Activated naive CD4-positive, alpha-beta T cell treated with anti-CD3 and anti-CD28 coated beads, Interleukin-2, amount 10 ng/mL, durations not matched to agents 7 days and 5 days (primary cell): ENCODE measurements around the gene RUNX2.
"Not testable (repeated sequence)": the region's sequence is repeated elsewhere in the genome, so short reads cannot be mapped to it uniquely, and the experiment has no call there.

ENCODE experiments used
- CTCF ChIA-PET: fragments of 350-600 bp; sonication (Branson Sonifier 250); formaldehyde crosslinking; loops from one replicate; lab custom pipeline; 2021; ENCODE audit warnings: antibody characterized with exemption; lab: Charles Lee
- DNase-seq: peaks from one replicate; pipeline ENCODE4 v3.0.0-alpha.2; 2020
- H3K27ac Mint-ChIP-seq: one replicate; pipeline ENCODE4 v1.8.0; 2021; ENCODE audit warnings: mild to moderate bottlenecking, moderate library complexity, mixed read lengths
- H3K27me3 Mint-ChIP-seq: one replicate; pipeline ENCODE4 v1.8.0; 2021; ENCODE audit warnings: mild to moderate bottlenecking, mixed read lengths
- H3K36me3 Mint-ChIP-seq: one replicate; pipeline ENCODE4 v1.8.0; 2021; ENCODE audit warnings: mixed read lengths
- H3K4me1 Mint-ChIP-seq: one replicate; pipeline ENCODE4 v1.8.0; 2021; ENCODE audit warnings: mixed read lengths
- H3K4me3 Mint-ChIP-seq: one replicate; pipeline ENCODE4 v1.8.0; 2021; ENCODE audit warnings: mild to moderate bottlenecking, moderate library complexity, mixed read lengths
- H3K9me3 Mint-ChIP-seq: one replicate; pipeline ENCODE4 v1.8.0; 2021; ENCODE audit warnings: mixed read lengths

The RUNX2 gene

DNA sequence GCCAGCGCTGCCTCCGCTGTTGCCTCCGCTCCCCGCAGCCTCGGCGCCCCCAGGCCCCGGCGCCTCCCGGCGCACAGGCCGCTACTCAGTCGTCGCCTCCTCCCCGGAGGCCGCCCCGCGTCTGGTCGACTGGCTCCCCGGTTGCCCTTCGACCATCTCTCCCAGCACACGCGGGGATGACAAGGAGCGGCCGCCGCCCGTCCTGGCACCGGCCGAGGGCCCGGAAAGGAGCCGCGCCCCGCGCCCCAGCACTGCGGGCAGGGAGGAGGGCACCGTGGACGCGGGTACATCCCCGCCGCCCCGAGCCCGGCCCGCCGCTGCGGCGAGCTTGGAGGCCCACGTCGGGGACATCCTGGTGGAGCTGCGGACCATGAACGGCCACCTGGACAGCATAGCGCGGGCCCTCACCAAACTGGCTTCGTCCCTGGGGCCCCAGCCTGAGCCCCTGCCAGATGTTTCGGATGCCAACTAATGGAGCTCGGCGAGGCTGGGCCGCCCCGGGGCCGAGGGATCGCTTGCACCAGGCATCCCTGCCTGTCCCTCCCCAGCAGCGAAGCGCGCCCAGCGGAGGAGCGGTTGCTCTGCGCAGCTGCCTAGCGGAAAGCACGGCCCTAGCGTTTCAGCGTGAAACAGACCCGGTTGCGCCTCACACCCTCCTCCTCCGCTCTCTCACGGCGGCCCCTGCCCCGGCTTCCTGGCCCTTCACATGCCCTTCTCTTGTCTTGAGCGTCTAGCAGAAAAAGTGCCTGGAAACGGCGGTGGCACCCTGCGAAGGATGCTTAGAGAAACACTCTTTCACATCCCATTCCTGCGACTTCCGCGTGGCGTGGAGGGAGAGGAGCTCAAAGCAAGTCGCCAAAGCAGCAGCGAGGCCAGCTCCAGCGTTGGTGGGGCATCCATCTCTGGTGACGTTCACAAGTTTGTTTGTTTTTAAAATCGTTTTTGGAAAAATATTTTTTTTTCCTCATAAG lies 335.4 kb downstream of the RUNX2 start:
- H3K9me3 Mint-ChIP-seq = no peaks in the 10 kb centered on the region
- no peaks in the 10 kb centered on the region for H3K36me3 Mint-ChIP-seq
- CTCF ChIA-PET = interaction anchor here (0.6 to 1.4 kb wide), 3 partner anchors 9 to 48 kb away, joined by 3 to 4 read pairs (median 3); no protein-coding TSS in a partner anchor
- H3K4me1 Mint-ChIP-seq = peaks cover 58% of the 10 kb centered on the region
- peak; percentile 68 for DNase-seq
- peak overlapping the region; percentile 44 for H3K4me3 Mint-ChIP-seq
- no peak overlapping the region for H3K27ac Mint-ChIP-seq
- H3K27me3 Mint-ChIP-seq = peaks cover 52% of the 10 kb centered on the region

DNA sequence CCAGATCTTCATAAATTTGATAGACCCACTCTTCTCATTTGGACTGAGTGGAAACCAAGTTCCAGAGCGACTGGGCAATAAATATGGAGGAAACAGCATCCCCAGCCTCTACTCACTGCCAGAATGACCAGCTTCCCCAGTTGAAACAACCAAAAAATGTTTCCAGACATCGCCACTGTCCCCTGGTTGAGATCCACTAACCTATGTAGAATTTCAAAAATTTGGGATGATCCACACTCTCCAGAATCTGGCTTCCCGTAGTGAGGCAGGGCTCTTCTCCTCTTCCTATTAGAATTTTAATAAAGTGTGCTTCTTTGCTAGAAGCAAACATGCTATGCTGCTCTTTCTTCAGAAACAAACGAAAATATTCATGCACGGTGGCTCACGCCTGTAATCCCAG lies 336.6 kb downstream of the RUNX2 start:
- no peak for DNase-seq
- peaks cover 1% of the 10 kb centered on the region for H3K9me3 Mint-ChIP-seq
- peaks cover 47% of the 10 kb centered on the region for H3K4me1 Mint-ChIP-seq
- peak overlapping the region; percentile 17 for H3K27ac Mint-ChIP-seq
- H3K36me3 Mint-ChIP-seq = no peaks in the 10 kb centered on the region
- peaks cover 48% of the 10 kb centered on the region for H3K27me3 Mint-ChIP-seq
- CTCF ChIA-PET = interaction anchor here (1.4 kb wide), 1 partner anchor 10 kb away, joined by 4 read pairs; no protein-coding TSS in a partner anchor
- no peak overlapping the region for H3K4me3 Mint-ChIP-seq

DNA sequence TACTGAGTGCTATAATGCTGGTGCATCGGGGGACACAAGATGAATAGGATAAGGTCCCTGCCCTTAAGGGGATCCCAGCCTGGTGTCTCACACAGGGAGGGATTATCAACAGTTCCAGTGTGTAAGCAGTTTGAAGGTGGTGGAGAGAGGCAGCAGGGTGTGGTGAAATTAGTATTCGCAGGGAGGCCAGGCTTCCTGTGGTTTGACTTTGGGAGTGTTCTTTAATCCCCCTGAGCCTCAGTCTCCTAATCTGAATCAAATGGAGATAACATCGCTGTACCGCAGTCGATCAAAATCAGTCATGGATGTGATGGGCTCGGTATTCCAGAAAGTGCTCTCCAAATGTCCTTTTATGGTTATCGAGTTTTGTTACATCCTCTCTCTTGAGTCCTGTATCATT lies 337.7 kb downstream of the RUNX2 start:
- DNase-seq = no peak
- no peak overlapping the region for H3K27ac Mint-ChIP-seq
- peaks cover 48% of the 10 kb centered on the region for H3K27me3 Mint-ChIP-seq
- H3K4me3 Mint-ChIP-seq = no peak overlapping the region
- H3K4me1 Mint-ChIP-seq = peaks cover 47% of the 10 kb centered on the region
- H3K36me3 Mint-ChIP-seq = no peaks in the 10 kb centered on the region
- CTCF ChIA-PET = no interaction called here
- H3K9me3 Mint-ChIP-seq = peaks cover 1% of the 10 kb centered on the region

DNA sequence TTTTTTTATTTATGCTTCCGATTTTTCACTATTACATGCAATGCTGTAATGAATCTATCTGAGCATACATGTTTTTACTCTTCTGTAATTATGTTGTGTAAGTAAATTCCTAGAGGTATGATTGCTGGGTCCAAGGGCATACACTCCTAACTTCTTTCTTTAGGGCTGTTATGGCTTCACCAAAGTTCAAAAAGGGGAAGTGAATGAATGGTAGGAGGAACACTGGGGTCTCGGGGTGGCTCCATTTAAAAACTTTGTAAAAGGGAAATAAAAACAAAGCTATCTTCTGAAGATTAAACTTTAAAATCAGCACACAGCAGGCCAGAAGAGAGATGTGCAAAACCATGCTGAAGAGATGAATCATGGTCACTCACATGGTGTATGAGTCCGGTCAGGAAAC lies 338.7 kb downstream of the RUNX2 start:
- CTCF ChIA-PET = no interaction called here
- Mint-ChIP-seq H3K4me1 (peaks cover 40% of the 10 kb centered on the region), H3K9me3 (peaks cover 1% of the 10 kb centered on the region), H3K27me3 (peaks cover 42% of the 10 kb centered on the region), H3K27ac (no peak overlapping the region), H3K36me3 (no peaks in the 10 kb centered on the region), H3K4me3 (no peak overlapping the region)
- DNase-seq = no peak

DNA sequence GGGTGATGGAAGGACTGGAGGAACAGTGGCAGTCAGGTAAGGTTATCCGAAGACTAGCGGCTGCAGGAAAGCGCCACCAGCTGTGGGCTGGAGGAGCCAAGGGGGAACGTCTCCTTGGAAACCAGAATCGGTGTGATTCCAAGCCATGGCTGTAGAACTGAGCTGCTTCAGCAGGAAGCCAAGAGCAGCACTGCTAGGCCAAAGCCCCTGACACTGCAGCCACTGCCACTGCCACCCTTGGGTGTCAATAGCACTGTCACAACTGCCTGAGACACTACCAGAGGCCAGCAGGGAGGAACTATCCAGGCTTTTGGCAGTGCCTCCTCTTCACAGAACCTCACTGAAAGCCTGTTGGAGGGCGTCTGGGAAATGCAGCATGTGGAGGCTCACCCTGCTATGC lies 339.2 kb downstream of the RUNX2 start:
- peaks cover 37% of the 10 kb centered on the region for H3K27me3 Mint-ChIP-seq
- no peaks in the 10 kb centered on the region for H3K36me3 Mint-ChIP-seq
- peaks cover 1% of the 10 kb centered on the region for H3K9me3 Mint-ChIP-seq
- DNase-seq = no peak
- no peak overlapping the region for H3K27ac Mint-ChIP-seq
- H3K4me1 Mint-ChIP-seq = peaks cover 40% of the 10 kb centered on the region
- H3K4me3 Mint-ChIP-seq = no peak overlapping the region
- CTCF ChIA-PET = no interaction called here

DNA sequence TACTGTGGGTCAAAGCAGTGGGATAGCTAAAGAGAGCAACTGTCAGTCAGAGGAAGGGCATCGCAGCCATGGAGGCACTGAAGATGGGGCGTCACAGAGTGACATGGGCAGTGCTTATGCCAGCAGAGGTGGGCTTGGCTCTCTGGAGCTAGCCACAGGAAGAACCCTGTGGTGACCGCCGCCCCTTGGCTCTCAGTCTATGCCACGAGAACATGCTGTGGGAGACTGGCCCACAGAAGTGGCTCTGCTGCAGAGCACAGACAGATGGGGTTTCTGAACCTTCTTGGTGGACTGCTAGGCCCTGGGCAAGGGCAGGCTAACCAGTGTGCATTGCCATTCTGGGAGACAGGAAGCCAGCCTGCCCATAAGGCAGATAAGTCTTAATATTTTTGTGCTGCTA lies 339.6 kb downstream of the RUNX2 start:
- Mint-ChIP-seq H3K4me3 (no peak overlapping the region), H3K27ac (no peak overlapping the region), H3K36me3 (no peaks in the 10 kb centered on the region), H3K9me3 (peaks cover 1% of the 10 kb centered on the region), H3K27me3 (peaks cover 33% of the 10 kb centered on the region), H3K4me1 (peaks cover 40% of the 10 kb centered on the region)
- DNase-seq = no peak
- CTCF ChIA-PET = no interaction called here

DNA sequence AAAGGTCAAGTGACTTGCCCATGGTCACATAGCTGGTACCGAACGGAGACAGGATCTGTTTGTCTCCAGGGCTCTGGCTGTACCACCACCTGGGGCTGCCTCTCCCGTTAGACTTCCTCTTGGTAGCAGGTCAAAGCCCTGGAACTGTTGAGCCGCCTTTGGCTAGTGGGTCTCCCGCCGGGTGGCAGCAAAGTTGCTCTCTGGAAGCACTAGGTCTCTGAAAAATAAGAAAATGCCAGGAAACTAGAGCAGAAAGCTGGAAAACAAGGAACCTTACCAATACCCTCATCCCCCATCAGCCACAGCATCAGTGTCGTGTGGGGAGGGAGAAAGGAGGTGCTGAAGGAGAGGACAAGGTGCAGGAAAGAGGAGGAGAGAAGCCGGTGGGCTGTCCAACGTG lies 340.6 kb downstream of the RUNX2 start:
- no peak for DNase-seq
- CTCF ChIA-PET = no interaction called here
- no peaks in the 10 kb centered on the region for H3K36me3 Mint-ChIP-seq
- peaks cover 3% of the 10 kb centered on the region for H3K9me3 Mint-ChIP-seq
- no peak overlapping the region for H3K4me3 Mint-ChIP-seq
- H3K27me3 Mint-ChIP-seq = peaks cover 25% of the 10 kb centered on the region
- no peak overlapping the region for H3K27ac Mint-ChIP-seq
- H3K4me1 Mint-ChIP-seq = peaks cover 37% of the 10 kb centered on the region

DNA sequence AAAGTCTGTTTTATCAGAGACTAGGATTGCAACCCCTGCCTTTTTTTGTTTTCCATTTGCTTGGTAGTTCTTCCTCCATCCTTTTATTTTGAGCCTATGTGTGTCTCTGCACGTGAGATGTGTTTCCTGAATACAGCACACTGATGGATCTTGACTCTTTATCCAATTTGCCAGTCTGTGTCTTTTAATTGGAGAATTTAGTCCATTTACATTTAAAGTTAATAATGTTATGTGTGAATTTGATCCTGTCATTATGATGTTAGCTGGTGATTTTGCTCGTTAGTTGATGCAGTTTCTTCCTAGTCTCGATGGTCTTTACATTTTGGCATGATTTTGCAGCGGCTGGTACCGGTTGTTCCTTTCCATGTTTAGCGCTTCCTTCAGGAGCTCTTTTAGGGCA lies 345.0 kb downstream of the RUNX2 start:
- not testable (repeated sequence) for H3K36me3 Mint-ChIP-seq, H3K27ac Mint-ChIP-seq

DNA sequence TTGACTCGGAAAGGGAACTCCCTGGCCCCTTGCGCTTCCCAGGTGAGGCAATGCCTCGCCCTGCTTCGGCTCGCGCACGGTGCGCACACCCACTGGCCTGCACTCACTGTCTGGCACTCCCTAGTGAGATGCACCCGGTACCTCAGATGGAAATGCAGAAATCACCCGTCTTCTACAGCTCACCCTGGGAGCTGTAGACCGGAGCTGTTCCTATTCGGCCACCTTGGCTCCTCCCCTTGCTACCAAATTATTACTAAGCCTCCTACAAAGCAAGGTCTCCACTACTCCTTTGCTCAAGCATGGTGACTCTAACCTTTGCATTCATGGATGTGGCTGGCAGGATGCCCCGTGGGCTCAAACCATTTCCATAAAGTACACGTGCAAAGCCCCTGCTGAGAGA lies 347.0 kb downstream of the RUNX2 start:
- H3K36me3 Mint-ChIP-seq, H3K27me3 Mint-ChIP-seq, H3K27ac Mint-ChIP-seq, H3K4me3 Mint-ChIP-seq, DNase-seq, H3K9me3 Mint-ChIP-seq: not testable (repeated sequence)
- peaks cover 40% of the 10 kb centered on the region for H3K4me1 Mint-ChIP-seq
- CTCF ChIA-PET = interaction anchor here (1.6 kb wide), 1 partner anchor 40 kb away, joined by 4 read pairs; no protein-coding TSS in a partner anchor

More for the DNA sequence above, 345.0 kb downstream of the RUNX2 start:
- H3K9me3 Mint-ChIP-seq, CTCF ChIA-PET, DNase-seq, H3K27me3 Mint-ChIP-seq, H3K4me3 Mint-ChIP-seq: not testable (repeated sequence)
- H3K4me1 Mint-ChIP-seq = peaks cover 32% of the 10 kb centered on the region

DNA sequence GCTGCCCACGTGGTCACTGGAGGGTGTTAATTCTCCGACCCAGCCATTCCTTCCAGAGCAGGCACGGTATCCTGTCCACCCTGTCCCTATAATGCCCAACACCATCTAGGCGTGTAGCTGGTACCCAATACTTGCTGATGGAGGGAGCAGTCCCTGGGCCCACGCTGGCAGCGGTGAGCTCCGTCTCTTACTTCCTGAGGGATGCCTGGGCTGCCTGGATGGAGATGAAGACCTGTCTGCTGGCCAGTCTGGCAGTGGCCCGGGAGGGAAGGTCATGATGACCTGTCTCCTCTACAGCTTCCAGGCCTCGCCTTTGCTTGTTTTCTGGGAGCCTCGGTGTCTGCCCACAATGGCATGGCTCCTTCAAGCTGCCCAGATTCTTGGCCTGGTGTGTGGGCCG lies 347.5 kb downstream of the RUNX2 start:
- Mint-ChIP-seq H3K27me3 (peaks cover 4% of the 10 kb centered on the region), H3K9me3 (peaks cover 8% of the 10 kb centered on the region), H3K27ac (no peak overlapping the region), H3K4me3 (no peak overlapping the region), H3K4me1 (peaks cover 40% of the 10 kb centered on the region), H3K36me3 (peaks cover 4% of the 10 kb centered on the region)
- CTCF ChIA-PET = interaction anchor here (1.6 kb wide), 1 partner anchor 39 kb away, joined by 4 read pairs; no protein-coding TSS in a partner anchor
- DNase-seq = no peak

DNA sequence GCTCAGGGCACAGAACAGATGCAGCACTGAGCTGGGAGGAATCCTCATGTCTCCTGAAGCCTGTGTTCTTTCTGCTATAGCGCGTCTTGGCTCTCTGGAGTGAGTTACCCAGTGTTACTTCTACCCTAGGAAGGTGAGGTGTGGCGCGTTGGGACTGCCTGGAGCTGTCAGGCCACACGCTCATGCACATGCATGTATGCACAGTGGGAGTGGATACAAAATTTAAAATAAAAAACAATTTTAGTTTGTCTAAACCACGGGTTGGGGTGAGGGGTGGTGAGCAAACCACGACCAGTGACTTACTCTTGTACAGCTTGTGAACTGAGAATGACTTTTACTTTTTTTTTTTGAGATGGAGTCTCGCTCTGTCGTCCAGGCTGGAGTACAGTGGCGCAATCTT lies 348.2 kb downstream of the RUNX2 start:
- Mint-ChIP-seq H3K4me3 (no peak overlapping the region), H3K27me3 (peaks cover 4% of the 10 kb centered on the region), H3K4me1 (peaks cover 40% of the 10 kb centered on the region), H3K9me3 (peaks cover 8% of the 10 kb centered on the region), H3K27ac (no peak overlapping the region), H3K36me3 (peaks cover 4% of the 10 kb centered on the region)
- CTCF ChIA-PET = interaction anchor here (1.6 kb wide), 1 partner anchor 38 kb away, joined by 4 read pairs; no protein-coding TSS in a partner anchor
- DNase-seq = peak; percentile 26

DNA sequence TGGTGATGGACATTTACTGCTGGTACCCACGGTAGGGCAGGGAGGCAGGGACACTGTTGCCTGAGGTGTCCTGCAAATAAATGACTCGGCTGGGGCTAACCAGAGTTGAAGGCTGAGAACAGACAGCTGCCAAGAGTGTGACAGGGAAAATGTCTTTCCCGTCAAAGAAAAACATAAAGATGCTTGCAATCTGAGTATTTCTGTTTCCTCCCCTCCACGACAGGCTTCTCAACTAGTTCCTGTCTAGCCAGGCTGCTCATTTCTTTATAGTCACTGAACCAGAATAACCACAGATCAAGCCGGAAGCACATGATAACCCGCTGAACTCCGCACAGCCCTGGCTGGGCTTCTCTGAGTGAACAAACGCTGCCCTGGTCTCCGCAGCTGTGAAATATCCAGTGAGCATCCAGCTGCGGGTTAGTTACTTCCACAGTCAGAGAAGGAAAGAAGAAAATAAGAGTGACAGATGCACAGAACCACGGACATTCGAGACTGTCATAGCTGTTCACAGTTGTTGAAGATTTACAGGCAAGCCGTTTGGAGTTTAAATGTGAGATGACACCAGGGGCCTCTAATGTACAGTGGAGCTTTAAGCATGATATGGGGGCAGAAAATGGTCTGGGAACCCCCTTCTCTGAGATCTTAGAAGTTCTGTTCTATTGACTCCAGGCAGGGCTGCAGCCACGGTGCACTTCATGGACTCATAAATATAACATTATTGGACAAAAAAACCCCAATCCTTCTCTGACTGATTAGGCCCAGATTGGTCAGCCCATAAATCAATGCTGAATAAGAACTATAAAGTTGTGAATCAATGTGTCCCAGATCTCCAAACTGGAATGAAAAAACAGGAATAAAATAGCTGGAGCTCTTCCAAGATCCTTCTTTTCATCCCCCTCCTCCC lies 349.5 kb downstream of the RUNX2 start:
- Mint-ChIP-seq H3K36me3 (peaks cover 9% of the 10 kb centered on the region), H3K4me3 (peak overlapping the region; percentile 44), H3K27me3 (peaks cover 4% of the 10 kb centered on the region), H3K4me1 (peaks cover 49% of the 10 kb centered on the region), H3K9me3 (peaks cover 15% of the 10 kb centered on the region), H3K27ac (peak overlapping the region; percentile 71)
- CTCF ChIA-PET = no interaction called here
- peak; percentile 71 for DNase-seq

DNA sequence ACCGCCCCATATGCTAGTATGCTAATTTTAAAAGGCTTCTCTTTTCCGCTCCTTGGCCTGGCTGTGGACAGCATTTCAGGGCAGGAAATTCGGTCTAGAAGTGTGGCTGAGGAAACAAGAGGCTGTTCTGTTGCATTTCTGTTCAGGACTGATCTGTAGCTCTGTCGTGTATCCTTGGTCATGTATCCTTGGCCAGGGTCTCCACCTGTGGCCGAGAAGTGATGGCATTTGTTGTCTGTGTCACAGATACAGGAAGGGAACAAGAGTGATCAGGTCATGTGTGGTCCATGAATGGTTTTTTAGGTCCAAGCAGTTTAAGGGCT lies 350.1 kb downstream of the RUNX2 start:
- CTCF ChIA-PET = no interaction called here
- Mint-ChIP-seq H3K4me3 (no peak overlapping the region), H3K4me1 (peaks cover 50% of the 10 kb centered on the region), H3K27me3 (peaks cover 4% of the 10 kb centered on the region), H3K36me3 (peaks cover 9% of the 10 kb centered on the region), H3K9me3 (peaks cover 14% of the 10 kb centered on the region), H3K27ac (no peak overlapping the region)
- no peak for DNase-seq

DNA sequence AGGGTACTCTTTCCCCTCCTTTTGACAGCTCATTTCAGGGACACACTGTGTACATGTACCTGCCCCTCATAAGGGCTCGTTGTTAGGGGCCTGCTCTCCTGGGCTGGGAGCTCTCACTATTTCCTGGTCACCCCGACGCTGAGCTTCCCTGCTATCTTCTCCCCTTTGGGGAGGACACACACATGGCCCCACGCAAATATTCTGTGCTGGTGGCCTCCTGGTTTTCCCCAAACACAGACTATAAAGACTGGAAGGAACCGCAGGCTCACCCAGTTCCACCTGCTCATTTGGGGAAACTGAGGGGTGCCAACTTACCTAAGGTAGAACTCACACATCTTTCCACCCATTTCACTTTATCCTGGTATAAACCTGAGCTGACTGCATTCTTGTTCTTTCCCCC lies 351.0 kb downstream of the RUNX2 start:
- H3K4me1 Mint-ChIP-seq = peaks cover 50% of the 10 kb centered on the region
- H3K27me3 Mint-ChIP-seq = peaks cover 4% of the 10 kb centered on the region
- no peak overlapping the region for H3K27ac Mint-ChIP-seq
- H3K36me3 Mint-ChIP-seq = peaks cover 9% of the 10 kb centered on the region
- H3K4me3 Mint-ChIP-seq = no peak overlapping the region
- no peak for DNase-seq
- H3K9me3 Mint-ChIP-seq = peaks cover 15% of the 10 kb centered on the region
- CTCF ChIA-PET = no interaction called here
